Measurements from ENCODE around the gene CHD6.

CHD6 gene

DNA sequence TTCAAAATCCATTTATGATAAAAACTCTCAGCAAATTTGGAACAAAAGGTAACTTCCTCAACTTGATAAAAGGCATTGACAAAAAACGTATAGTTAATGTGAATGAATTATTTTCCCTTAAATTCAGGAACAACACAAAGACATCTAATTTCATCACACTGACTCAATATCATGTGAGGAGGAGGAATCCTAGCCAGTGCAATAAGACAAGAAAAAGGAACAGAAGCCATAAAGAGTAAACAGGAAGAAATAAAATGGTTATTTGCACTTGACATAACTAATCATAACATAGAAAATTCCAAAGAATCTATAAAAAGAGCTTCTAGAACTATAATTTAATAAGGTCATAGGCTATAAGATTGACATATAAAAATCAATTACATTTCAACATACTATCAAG is 31.4 kb downstream of the CHD6 start:
- no peak for DNase-seq

DNA sequence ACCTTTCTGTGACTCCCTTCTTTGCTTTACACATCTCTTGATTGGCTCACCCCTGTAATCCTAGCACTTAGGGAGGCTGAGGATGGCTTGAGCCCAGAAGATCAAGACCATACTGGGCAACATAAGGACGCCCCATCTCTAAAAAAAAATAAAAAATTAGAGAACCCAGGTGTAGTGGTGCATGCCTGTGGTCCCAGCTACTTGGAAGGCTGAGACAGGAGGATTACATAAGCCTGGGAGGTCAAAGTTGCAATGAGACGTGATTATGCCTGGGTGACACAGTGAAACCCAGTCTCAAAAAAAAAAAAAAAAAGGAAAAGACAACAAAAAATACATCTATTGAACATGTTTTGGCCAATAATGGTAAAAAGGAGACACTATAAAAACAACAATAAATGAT is 37.8 kb downstream of the CHD6 start:
- no peak for DNase-seq

DNA sequence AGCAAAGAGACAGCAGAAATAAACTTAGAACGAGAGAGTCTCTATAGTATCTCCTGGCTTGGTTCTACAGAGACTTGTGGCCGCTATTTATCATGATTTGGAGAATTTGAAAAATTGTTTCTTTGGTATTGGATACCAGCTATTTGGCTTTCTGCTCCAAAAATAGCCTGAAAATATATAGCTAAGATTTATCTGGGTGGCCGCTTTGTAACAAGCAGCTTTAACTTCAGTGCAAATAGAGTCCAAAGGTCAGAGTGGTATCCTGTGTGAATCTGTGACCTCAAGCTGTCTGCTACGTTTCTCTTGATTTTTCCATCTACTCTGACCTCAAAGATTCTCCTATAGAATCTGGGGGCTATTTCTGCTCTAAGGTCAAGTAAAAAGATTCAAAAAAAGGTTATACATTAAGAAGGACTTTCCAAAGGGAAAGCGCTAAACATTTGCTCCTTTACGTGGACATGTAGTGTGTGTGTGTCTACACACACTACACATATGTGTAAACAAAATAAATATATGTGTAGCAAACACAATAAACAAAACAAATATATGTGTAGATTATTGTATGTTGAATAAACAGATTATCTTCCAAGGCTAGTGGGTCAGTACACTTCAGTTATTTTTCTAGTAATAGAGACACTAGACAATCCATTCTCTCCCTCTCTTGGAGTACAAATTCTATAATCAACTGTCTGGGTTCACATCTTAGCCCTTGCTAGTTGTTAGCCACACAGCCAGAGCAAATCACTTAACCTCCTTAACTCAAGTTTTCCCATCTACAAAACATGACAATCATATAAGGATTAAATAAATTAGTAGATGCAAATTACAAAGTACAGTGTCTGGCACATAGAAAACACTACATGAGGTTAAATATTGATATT is 40.8 kb downstream of the CHD6 start:
- no peak for DNase-seq

DNA sequence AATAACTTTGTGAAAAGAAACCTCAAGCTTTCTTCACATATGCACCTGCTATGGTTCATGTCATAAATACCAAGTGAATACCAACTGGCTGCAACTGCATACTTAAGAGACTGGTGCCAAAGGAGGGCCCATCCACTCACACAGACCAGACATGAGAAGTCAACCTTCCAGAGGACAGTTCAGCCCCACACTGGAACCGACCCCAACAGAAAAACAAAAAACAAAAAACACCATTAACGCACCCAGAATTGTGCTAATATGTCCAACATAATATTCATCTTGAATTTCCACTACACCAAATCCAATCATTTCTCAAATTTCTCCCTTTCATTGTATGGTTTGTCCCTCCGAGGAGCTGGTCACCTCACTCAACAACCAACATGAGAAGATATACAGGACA is 42.8 kb downstream of the CHD6 start:
- no peak for DNase-seq

DNA sequence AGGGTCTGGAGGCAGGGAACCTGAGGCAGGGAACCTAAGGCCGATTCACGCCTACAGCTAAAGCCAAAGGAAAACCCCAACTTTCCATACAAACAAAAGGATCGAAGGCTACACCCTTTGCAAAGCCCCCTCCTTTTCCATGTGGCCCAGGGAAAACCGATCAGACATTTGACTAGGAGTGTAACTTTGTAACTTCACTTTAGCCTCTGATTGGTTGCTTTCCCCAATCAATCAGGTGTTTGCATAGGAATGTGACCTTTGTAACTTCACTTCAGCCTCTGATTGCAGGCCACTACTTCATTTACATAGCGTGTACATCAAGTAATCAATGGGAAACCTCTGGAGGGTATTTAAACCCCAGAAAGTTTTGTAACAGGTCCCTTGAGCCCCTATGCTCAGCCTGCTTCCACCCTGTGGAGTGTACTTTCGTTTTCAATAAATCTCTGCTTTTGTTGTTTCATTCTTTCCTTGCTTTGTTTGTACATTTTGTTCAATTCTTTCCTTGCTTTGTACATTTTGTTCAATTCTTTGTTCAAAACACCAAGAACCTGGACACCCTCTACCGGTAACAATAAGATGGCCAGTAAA is 43.3 kb downstream of the CHD6 start:
- no peak for DNase-seq

DNA sequence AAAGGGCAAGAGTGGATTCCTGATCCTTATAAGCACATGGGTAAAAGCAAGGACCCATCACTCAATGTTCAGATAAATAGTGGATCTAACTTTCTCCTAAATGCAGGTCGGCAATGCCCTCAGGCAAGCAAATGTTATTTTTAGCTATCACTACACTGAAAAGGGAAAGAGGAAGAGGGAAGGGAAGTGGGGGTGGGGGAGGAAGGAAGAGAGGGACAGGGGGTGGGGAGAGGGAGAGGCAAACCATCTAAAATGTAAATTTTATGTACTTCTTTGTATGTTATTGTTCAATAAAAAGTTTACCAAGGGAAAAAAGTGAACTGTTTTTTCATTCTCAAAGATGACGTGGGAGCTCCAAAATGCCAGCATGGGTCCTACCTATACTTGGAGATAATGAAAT is 44.2 kb downstream of the CHD6 start:
- DNase-seq, result no peak

DNA sequence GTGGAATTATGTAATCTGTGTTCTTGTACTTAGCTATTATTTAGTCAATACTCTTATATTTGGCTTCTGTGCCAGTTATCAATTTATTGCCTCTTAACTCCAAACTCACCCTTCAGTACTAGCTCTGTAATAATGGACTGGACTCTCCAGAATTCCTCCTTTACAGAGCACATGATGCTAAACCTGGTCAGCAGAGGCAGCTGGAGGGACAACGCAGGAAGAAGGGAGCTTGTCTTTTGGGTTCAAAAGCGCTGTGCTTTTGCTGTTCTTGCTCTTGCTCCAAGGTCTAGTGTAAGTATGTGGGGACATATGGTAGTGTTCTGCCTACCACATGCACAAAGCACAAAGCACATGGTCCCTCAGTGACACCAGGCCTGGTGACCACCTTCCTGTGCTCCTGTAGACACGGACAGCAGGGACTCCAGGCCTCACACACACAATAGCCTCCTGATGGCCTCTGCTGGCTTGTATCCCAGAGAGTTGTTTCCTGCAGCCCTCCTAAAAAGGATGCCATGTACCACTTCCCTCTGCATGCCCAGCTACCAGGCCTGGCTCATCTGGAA is 46.1 kb downstream of the CHD6 start:
- DNase-seq, result no peak

DNA sequence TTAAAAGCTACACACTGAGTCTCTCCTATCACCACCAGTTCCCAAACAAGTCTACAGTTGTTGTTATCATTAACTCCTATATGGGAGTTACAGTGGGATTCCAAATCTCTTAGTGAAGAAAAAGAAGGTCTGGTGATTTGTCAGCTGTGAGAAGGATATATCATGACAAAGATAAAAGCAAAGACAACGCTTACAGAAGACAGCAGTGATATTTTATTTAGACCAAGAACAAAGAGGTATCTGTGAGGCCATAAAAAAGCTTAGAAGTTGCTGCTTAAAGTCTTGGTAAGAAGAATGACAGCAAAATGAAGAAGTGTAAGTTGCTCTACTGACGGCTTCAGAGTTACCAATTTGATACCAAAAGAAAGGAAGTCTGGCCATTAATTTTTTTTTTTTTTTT is 47.2 kb downstream of the CHD6 start:
- no peak for DNase-seq

DNA sequence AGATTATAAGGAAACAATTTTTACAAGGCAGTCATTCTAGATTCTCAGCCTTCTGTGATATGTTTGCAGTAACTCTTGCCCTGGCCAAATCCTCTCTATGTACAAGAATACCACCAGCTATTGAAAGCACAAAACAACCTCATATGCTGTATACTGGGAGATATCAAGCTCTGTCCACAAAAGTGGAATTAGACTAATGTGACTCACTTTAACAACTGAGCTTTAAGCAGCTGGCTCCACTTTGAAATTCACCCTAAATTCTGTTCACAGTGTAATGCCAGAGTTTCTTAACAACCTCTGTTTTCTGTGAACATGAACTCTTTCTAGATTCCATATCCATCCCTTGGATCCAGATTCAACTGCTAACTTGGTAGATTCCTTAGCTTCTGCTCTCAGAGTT is 47.6 kb downstream of the CHD6 start:
- no peak for DNase-seq

DNA sequence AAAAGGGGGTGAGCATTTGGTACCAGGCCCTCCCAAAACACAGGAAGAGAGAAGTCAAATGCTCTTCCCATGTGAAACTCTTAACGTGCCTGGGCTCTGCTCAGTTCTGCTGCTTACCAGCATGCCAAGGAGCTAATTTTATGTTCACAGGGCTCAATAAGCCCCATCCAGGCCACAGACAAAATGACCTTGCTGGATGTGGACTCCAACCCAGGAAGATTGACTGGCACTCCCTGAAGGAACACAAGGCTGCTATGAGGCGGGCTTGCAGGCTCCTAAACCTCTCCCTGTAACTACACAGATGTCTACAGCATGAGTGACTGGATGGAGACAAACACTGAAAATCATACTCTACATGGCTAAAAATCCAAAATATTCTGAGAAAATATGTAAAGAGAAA is 50.6 kb downstream of the CHD6 start:
- DNase-seq, result no peak

DNA sequence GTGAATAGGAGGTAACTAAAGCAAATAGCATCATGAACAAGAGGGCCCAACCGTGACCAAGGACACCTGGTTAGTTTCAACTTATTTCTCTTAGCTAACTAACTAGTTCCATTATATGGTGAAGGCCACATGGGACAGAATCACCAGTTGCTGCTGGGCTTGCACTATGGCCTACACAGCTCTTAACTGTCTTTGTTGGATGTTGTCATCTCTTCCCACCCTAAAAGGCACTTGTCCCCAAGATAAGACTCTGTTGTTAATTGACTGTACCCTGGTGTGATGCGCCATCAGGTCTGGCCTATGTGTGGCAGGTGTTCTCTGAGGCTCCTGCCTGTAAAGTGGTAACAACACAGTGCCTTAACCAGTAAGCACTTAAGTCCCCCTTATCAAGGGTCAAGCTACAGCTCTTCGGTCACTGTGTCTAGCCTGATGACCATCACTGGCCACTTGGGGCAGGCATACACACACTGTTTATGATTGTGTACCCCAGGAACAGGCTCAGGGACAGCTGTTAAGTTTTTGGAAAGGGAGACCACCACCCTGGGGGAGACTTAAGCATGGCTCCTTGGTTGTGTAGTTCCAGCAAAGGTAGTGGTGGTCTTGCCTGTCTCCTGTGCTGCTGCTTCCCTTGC is 51.2 kb downstream of the CHD6 start:
- no peak for DNase-seq

DNA sequence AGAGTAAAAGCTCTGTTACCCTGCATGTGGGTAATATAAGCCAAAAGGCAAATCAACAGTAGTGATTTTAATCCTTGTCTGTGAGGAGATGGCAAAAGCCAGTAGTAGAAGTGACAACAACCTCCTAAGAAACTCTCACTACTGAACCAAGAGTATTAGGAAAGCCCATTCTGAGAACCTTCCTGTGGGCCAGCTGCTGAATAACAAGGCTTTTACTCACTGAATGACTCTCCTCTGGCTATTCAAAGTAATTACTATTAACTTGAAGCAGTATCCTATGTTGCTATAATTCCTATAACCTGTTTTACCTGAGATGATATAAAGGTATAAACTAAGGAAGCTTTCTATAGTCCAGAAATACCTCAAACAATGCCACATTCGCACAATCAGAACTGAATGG is 55.1 kb downstream of the CHD6 start:
- no peak for DNase-seq

DNA sequence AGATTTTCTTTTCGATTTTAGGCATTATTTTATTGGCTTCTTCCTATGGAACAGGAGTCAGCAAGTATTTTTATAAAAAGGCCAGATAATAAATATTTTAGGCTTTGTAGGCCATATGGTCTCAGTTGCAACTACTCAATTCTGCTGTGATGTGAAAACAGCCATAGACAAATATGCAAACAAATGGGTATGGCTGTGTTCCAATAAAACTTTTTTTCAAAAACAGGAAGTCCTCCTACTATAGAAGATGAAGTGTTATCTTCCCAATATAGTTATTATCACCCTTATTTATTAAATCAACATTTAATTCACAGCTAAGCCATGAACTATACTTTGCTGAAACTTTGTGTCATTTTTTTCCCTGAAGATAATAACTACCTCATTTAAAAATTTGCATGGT is 57.2 kb downstream of the CHD6 start:
- DNase-seq, result no peak

DNA sequence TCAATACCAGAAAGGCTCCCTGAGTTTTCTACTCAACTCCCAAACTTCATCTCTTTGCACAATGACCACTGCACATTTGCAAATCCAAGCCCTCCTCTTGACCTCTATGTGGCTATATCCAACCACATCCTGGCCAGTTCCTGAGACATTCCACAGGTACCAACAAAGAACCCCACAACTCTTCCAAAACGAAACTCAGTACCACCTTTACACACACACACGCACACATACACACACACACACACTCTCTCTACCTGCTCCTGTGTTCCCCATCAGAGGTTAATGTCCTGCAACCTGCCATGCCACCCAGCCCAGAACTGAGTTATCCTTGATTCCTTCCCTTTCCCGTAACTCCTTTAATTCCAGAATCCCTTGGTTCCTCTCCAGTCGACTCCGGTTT is 58.5 kb downstream of the CHD6 start:
- no peak for DNase-seq

DNA sequence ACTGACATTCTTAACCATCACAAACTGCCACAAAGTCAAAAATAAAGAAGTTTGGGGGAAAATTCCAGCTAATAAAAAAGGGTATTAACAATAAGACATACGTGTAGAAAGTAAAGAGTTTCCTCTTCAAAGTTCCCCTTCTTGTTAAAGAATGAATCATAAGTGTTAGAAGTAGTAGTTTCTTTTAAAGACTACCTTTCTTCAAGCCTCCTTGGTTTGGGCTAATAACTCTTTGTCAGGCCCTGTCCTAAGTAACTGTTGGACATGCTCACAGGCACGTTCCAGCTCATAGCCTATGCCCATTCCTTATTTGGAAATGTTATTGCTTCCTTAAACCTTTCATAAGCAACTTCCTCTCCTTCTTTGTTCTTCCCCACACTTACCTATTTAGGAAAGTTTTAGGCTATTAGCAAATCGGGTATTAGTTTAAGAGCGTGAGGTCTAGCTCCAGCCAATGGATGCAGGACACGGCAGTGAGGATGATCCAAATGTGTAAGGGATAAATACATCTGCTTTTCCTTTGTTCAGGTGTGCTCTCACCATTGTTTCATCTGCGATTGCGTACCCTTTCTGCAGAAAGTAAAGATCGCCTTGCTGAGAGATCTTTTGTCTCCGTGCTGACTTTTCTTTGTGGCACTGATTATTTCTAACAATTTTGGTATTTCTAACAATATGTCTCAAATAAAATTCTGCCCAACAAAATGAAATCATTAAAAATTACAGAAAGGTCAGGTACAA is 64.9 kb downstream of the CHD6 start:
- no peak for DNase-seq

DNA sequence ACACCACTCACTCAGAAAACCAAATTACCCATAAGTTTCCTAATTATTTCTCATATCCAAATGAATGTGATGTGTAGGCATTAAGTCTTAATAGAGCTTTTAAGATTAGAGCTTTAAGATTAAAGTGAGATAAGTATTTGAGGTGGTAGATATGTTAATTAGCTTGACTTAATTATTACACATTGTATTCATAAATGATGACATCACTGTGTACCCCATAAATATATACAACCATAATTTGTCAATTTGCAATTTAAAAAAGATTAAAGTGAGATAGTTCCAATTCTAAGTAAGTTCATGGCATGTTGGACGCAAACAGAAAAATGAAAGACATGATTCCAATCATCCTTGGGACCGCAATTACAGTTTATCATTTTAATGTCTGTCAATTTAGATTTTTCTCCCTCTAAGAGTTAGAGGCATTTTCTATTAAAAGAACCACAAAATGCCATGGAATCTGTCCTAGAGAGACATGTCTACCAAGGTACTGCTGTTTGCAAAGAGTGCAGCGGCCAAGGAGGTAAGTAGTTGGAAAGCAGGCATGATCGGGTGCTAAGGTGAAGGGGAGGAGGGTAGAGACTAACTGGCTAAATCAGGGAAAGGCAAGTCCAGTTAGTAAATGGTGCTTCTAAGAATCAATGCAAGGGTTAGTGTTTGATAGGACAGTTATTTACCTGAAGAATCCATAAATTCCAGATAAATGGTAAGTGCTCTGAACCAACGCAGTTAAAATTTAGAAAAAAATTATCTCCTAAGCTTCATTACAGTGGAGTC is 65.7 kb downstream of the CHD6 start:
- DNase-seq, result no peak

DNA sequence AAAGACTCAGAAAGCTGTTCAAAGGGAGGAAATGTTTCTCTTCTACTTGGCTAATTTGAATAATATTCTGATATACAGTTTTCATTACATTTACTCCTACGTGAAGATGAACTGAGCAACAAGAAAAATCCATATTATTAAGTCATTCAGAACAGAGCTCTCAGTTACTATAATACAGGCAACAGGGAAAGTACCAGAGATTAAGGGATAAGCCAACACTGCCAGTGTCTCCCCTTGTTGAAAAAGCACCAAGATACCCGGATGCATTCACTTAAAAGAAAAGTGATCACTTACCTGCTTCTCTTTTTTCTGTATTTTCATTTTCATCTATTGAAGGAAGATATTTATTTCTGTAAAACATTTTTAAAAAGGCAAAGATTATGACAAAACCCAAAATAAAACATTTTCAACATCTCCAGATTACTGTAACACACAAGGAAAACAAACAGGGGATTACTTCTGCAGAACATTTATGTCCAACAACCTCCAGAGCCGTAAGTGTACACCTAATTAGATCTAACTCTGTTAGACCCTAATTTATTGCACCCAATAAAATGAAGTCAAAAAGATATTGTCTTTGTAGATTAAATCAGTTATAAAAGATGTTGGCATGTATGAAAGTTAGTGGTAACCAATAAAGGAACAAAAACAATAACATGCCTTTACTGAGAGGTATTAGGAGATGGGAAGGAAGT is 67.0 kb downstream of the CHD6 start:
- DNase-seq, result no peak

DNA sequence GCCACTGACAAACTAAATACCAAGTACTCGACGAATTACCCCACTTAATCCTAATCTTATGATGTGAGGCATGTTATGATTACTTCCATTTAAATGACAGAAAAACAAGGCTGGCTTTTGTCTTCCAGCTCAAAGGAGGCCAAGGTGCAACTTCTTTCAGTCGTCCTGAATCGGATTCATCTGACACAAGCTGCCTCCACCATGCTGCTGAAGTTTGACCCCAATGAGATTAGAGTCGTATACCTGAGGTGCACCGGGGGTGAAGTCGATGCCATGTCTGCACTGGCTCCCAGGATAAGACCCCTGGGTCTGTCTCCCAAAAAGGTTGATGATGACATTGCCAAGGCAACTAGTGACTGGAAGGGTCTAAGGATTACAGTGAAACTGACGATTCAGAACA is 71.0 kb downstream of the CHD6 start:
- no peak for DNase-seq

DNA sequence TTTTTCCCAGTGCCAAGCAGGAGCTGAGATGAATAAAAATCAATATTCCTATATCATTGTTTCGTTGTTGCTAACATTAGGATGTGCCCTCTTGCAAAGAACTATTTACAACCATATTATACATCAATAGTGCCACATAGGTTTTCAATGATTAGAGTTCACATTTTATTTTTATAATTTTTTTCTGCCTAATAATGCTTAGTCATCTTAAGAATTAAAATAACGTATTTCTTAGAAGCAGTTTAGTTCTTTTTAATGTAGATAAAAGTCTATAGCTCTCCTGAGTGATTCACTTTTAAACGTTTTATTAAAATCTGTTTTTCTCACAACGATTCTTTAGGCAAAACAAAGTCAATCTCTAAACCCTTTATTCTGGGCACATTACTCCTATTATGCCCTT is 71.6 kb downstream of the CHD6 start:
- DNase-seq, result no peak

DNA sequence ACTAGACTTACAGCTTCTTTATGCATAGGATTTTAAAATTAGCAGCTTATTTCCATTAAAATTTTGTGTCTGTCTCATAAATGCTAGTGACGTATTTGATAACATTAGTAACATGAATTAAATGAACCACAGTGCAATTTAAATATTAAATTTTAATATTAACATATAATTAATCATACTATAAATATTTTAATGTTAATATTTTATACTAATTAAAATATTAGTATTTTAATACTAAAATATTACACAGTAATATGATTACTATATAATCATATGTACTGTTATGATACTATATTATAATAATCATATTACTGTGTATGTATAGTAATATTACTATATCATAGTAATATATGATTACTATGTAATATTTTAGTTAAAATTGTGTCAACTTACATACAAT is 73.7 kb downstream of the CHD6 start:
- DNase-seq, result no peak

DNA sequence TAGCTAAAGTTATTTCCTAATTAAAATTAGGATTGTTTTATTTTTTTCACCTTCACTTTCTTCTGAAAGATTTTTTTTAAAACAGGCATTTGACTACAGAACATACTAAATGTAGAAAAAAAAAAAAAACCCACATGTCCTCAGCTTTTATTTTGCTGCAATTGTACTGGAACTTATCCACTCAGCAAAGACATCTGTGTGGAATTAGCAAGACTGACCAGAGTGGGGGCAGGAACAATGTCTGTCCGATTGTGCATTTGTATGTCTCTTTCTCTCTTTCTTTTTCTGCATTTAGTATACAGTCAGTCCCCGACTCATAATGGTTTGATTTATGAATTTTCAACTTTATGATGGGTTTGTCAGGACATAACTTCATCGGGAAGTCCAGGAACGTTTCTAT is 77.3 kb downstream of the CHD6 start:
- DNase-seq, result no peak

DNA sequence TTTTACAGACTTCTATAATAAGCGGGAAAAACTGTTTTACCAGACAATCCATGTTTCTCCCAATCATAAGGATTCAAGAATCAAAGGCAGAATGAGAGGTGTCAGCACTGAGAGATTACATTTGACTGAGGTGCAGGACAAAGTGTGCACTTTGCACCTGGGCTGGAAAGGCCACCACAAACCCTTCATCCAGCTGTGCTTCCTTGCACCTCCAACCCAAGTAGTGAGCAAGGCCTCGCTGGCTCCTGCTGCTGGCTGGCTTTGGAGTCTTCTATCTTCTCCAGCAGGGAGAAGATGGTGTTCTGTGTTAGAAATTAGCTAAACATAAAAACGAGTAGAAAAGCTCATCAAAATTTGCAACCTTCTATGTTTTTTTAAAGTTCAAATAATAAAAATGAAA is 77.7 kb downstream of the CHD6 start:
- no peak for DNase-seq
